Glutamatergic neuron (in vitro differentiated cells): ENCODE results near the gene ADPGK. TPM values are rescaled to one million over a fixed set of nuclear protein-coding genes. Genes with fewer than 3 reads are reported as not detected.

ENCODE experiments used
- DNase-seq: peaks from one replicate; pipeline ENCODE4 v3.0.0; 2022
- H3K27ac Mint-ChIP-seq: one replicate; pipeline ENCODE4 v1.8.0; 2020; ENCODE audit warnings: mild to moderate bottlenecking, mixed read lengths, inconsistent platforms; ENCODE audit not compliant: unreplicated experiment
- H3K27me3 Mint-ChIP-seq: one replicate; pipeline ENCODE4 v1.8.0; 2020; ENCODE audit warnings: mild to moderate bottlenecking, moderate library complexity, mixed read lengths, inconsistent platforms; ENCODE audit not compliant: unreplicated experiment
- H3K36me3 Mint-ChIP-seq: one replicate; pipeline ENCODE4 v1.8.0; 2020; ENCODE audit warnings: mild to moderate bottlenecking, mixed read lengths, inconsistent platforms; ENCODE audit not compliant: unreplicated experiment
- H3K4me1 Mint-ChIP-seq: one replicate; pipeline ENCODE4 v1.8.0; 2020; ENCODE audit warnings: mild to moderate bottlenecking, low read depth, mixed read lengths, inconsistent platforms; ENCODE audit not compliant: unreplicated experiment
- H3K4me3 Mint-ChIP-seq: one replicate; pipeline ENCODE4 v1.8.0; 2020; ENCODE audit warnings: mild to moderate bottlenecking, mixed read lengths, inconsistent platforms; ENCODE audit not compliant: unreplicated experiment
- H3K9me3 Mint-ChIP-seq: one replicate; pipeline ENCODE4 v1.8.0; 2020; ENCODE audit warnings: mild to moderate bottlenecking, moderate library complexity, mixed read lengths, inconsistent platforms; ENCODE audit not compliant: unreplicated experiment
- CTCF ChIP-seq: fragments of 200-600 bp; sonication (generic); IDR thresholded peaks from one replicate; pipeline ENCODE4 v1.5.0; 2021; ENCODE audit not compliant: partially characterized antibody, unreplicated experiment
- total RNA-seq: library from RNA; stranded (reverse); fragmentation: NEBNext Ultra II Directional; extraction: Animal tissue kit (Norgen Biotek cat#: 25700); gene quantifications from one replicate; pipeline ENCODE4 v1.2.1, GENCODE V29; 2021; ENCODE audit not compliant: unreplicated experiment

ADPGK gene
- total RNA-seq, 1 donor from 2014 or later: 33.5 TPM

- no peaks in the 10 kb centered on the region for H3K9me3 Mint-ChIP-seq
- H3K4me1 Mint-ChIP-seq: peaks cover 2% of the 10 kb centered on the region
- H3K27me3 Mint-ChIP-seq: no peaks in the 10 kb centered on the region
- no peaks in the 10 kb centered on the region for H3K36me3 Mint-ChIP-seq
- TF ChIP-seq CTCF: no peak
- no peak overlapping the region for H3K27ac Mint-ChIP-seq
- no peak overlapping the region for H3K4me3 Mint-ChIP-seq
- no peak for DNase-seq
These were observed 6.8 kb upstream of the ADPGK start for GRCh38 chr15:72790302-72790910.

GRCh38 chr15:72787526-72787925, 4.0 kb upstream of the ADPGK start:
- H3K27ac Mint-ChIP-seq: no peak overlapping the region
- no peak overlapping the region for H3K4me3 Mint-ChIP-seq
- peaks cover 8% of the 10 kb centered on the region for H3K9me3 Mint-ChIP-seq
- no peaks in the 10 kb centered on the region for H3K36me3 Mint-ChIP-seq
- peaks cover 7% of the 10 kb centered on the region for H3K27me3 Mint-ChIP-seq
- no peak for TF ChIP-seq CTCF
- peaks cover 16% of the 10 kb centered on the region for H3K4me1 Mint-ChIP-seq
- no peak for DNase-seq

GRCh38 chr15:72786676-72787345, 3.3 kb upstream of the ADPGK start:
- no peaks in the 10 kb centered on the region for H3K36me3 Mint-ChIP-seq
- H3K27ac Mint-ChIP-seq: no peak overlapping the region
- peaks cover 7% of the 10 kb centered on the region for H3K27me3 Mint-ChIP-seq
- H3K4me1 Mint-ChIP-seq: peaks cover 17% of the 10 kb centered on the region
- no peak for DNase-seq
- TF ChIP-seq CTCF: no peak
- H3K4me3 Mint-ChIP-seq: no peak overlapping the region
- H3K9me3 Mint-ChIP-seq: peaks cover 8% of the 10 kb centered on the region

- Mint-ChIP-seq H3K27me3 (peaks cover 7% of the 10 kb centered on the region), H3K27ac (no peak overlapping the region), H3K4me1 (peaks cover 17% of the 10 kb centered on the region), H3K9me3 (peaks cover 8% of the 10 kb centered on the region), H3K36me3 (no peaks in the 10 kb centered on the region), H3K4me3 (no peak overlapping the region)
- no peak for TF ChIP-seq CTCF
- no peak for DNase-seq
These were observed 2.7 kb upstream of the ADPGK start for GRCh38 chr15:72786242-72786641.

GRCh38 chr15:72785841-72786240, 2.3 kb upstream of the ADPGK start:
- H3K4me3 Mint-ChIP-seq: no peak overlapping the region
- H3K27me3 Mint-ChIP-seq: peaks cover 7% of the 10 kb centered on the region
- no peak for TF ChIP-seq CTCF
- H3K9me3 Mint-ChIP-seq: peaks cover 8% of the 10 kb centered on the region
- no peak for DNase-seq
- peaks cover 17% of the 10 kb centered on the region for H3K4me1 Mint-ChIP-seq
- H3K27ac Mint-ChIP-seq: no peak overlapping the region
- no peaks in the 10 kb centered on the region for H3K36me3 Mint-ChIP-seq
